CD4-positive, alpha-beta T cell (primary cell): Measurements from ENCODE around the gene TMEM256. TPM values are rescaled to one million over a fixed set of nuclear protein-coding genes. Genes with fewer than 3 reads are reported as not detected.

Experiments used
- ATAC-seq: fragments of 200-7000 bp; cut with Tn5 transposase; one replicate; pipeline ENCODE4 v1.10.0; 2022; ENCODE audit warnings: mild to moderate bottlenecking; ENCODE audit not compliant: poor library complexity
- CTCF ChIA-PET: fragments of 350-600 bp; sonication (Branson Sonifier 250); formaldehyde crosslinking; loops from one replicate; lab custom pipeline; 2021; ENCODE audit warnings: antibody characterized with exemption, inconsistent platforms; lab: Charles Lee
- POLR2A ChIA-PET: fragments of 350-600 bp; sonication (Branson Sonifier 250); formaldehyde crosslinking; loops from one replicate; lab custom pipeline; 2021; ENCODE audit warnings: antibody characterized with exemption, inconsistent platforms; lab: Charles Lee
- DNase-seq, 14 experiments: peaks; one replicate each; pipeline ENCODE4 v3.0.0-alpha.2; 2013 to 2020; ENCODE audit warnings: mixed read lengths in 2 of 14
- H3K27ac ChIP-seq, 2 donors: one replicate each; pipeline versions ENCODE4 v1.5.1 to v1.7.0; 2013; ENCODE audit warnings: low read length in 2 of 2, low read depth in 1 of 2, mild to moderate bottlenecking in 1 of 2
- H3K27me3 ChIP-seq, 2 experiments: 1 replicate in 1 of 2; 2 replicates in 1 of 2; pipeline versions ENCODE4 v1.6.1 to v1.7.0; 2013; ENCODE audit warnings: low read length in 2 of 2, control low read depth in 1 of 2, mild to moderate bottlenecking in 1 of 2, moderate library complexity in 1 of 2; ENCODE audit not compliant: insufficient read depth in 2 of 2, control insufficient read depth in 1 of 2
- H3K36me3 ChIP-seq: one replicate; pipeline ENCODE4 v1.6.1; 2013; ENCODE audit warnings: low read length, control low read depth; ENCODE audit not compliant: insufficient read depth
- H3K4me1 ChIP-seq: one replicate; pipeline ENCODE4 v1.6.1; 2013; ENCODE audit warnings: low read length, control low read depth; ENCODE audit not compliant: insufficient read depth
- H3K4me3 ChIP-seq: one replicate; pipeline ENCODE4 v1.5.1; 2013; ENCODE audit warnings: mild to moderate bottlenecking, low read length, moderate library complexity
- H3K9me3 ChIP-seq, 2 experiments: 1 replicate in 1 of 2; 2 replicates in 1 of 2; pipeline versions ENCODE4 v1.6.1 to v1.7.0; 2013; ENCODE audit warnings: low read length in 2 of 2, mild to moderate bottlenecking in 2 of 2, control low read depth in 1 of 2, moderate library complexity in 1 of 2; ENCODE audit not compliant: control insufficient read depth in 1 of 2, insufficient read depth in 1 of 2
- H3K27ac Mint-ChIP-seq: one replicate; pipeline ENCODE4 v1.8.0; 2020; ENCODE audit warnings: mixed read lengths
- H3K27me3 Mint-ChIP-seq: one replicate; pipeline ENCODE4 v1.8.0; 2021; ENCODE audit warnings: mixed read lengths
- H3K36me3 Mint-ChIP-seq: one replicate; pipeline ENCODE4 v1.8.0; 2021; ENCODE audit warnings: low read depth, mixed read lengths
- H3K4me1 Mint-ChIP-seq: one replicate; pipeline ENCODE4 v1.8.0; 2021; ENCODE audit warnings: low read depth, mixed read lengths
- H3K4me3 Mint-ChIP-seq: one replicate; pipeline ENCODE4 v1.8.0; 2020; ENCODE audit warnings: mild to moderate bottlenecking, mixed read lengths
- H3K9me3 Mint-ChIP-seq: one replicate; pipeline ENCODE4 v1.8.0; 2020; ENCODE audit warnings: mixed read lengths
- CTCF ChIP-seq: fragments of 200-600 bp; IDR thresholded peaks from one replicate; pipeline ENCODE4 v1.8.0; 2022; ENCODE audit warnings: antibody characterized with exemption, mild to moderate bottlenecking
- intact Hi-C, 2 experiments: fragments of 100-400 bp; cut with DNase I in 1 of 2; cut with micrococcal nuclease in 1 of 2; formaldehyde crosslinking; loops; one replicate each; pipeline versions ENCODE4 v1.15.1 to v1.9.0; 2023 to 2025; cut with DNase I, micrococcal nuclease
- total RNA-seq, 174 experiments: library from RNA in 2 of 174; stranded (reverse) in 2 of 174; gene quantifications; one replicate each; pipeline ENCODE4 v1.2.3 and lab custom pipeline; 2021 to 2026

Gene TMEM256
- total RNA-seq, 2 experiments from 2014 or later: 29.0 to 29.4 TPM

GRCh38 chr17:7425316-7425715 is 21.4 kb upstream of the TMEM256 start, which contains the start of gene SPEM2:
SPEM2 (plus strand) TSS chr17:7425616; CDS start chr17:7425689, 73 bp downstream.
- CTCF ChIA-PET: interaction anchor here (1.0 kb wide), 1 partner anchor 11 kb away, joined by 3 read pairs; no protein-coding TSS in a partner anchor
- Mint-ChIP-seq H3K27ac (no peak within 1 kb of the TSS), H3K27me3 (no peaks in the 10 kb centered on the region), H3K36me3 (no peaks in the 10 kb centered on the region), H3K4me1 (no peaks in the 10 kb centered on the region), H3K4me3 (no peak within 1 kb of the TSS), H3K9me3 (no peaks in the 10 kb centered on the region)
- Histone ChIP-seq H3K4me1 (no peaks in the 10 kb centered on the region), H3K4me3 (no peak within 1 kb of the TSS), H3K9me3 (peaks cover 0 to 3% of the 10 kb centered on the region in 2 experiments), H3K27ac (no peak within 1 kb of the TSS), H3K27me3 (no peaks in the 10 kb centered on the region), H3K36me3 (no peaks in the 10 kb centered on the region)
- no peak for ATAC-seq
- DNase-seq: no peak
- intact Hi-C loops: no loop called here
- no peak for TF ChIP-seq CTCF
- POLR2A ChIA-PET: interaction anchor here (1.0 kb wide), 1 partner anchor 10 kb away, joined by 3 read pairs; the partner anchor contains the start of gene TMEM102

GRCh38 chr17:7423679-7424078 is 19.8 kb upstream of the TMEM256 start:
- Mint-ChIP-seq H3K27me3 (no peaks in the 10 kb centered on the region), H3K4me1 (no peaks in the 10 kb centered on the region), H3K27ac (no peak overlapping the region), H3K4me3 (no peak overlapping the region), H3K9me3 (no peaks in the 10 kb centered on the region), H3K36me3 (no peaks in the 10 kb centered on the region)
- Histone ChIP-seq H3K9me3 (peaks cover 0 to 3% of the 10 kb centered on the region in 2 experiments), H3K4me3 (no peak overlapping the region), H3K36me3 (no peaks in the 10 kb centered on the region), H3K27me3 (no peaks in the 10 kb centered on the region), H3K27ac (no peak overlapping the region), H3K4me1 (no peaks in the 10 kb centered on the region)
- intact Hi-C loops: no loop called here
- ATAC-seq (no peak), DNase-seq (no peak)
- no peak for TF ChIP-seq CTCF
- CTCF ChIA-PET: interaction anchor here (0.7 kb wide), 1 partner anchor 16 kb away, joined by 3 read pairs; no protein-coding TSS in a partner anchor
- POLR2A ChIA-PET: no interaction called here

- Mint-ChIP-seq H3K4me1 (no peaks in the 10 kb centered on the region), H3K27me3 (no peaks in the 10 kb centered on the region), H3K27ac (no peak overlapping the region), H3K36me3 (no peaks in the 10 kb centered on the region), H3K4me3 (no peak overlapping the region), H3K9me3 (no peaks in the 10 kb centered on the region)
- TF ChIP-seq CTCF: no peak
- H3K4me1 ChIP-seq: no peaks in the 10 kb centered on the region
- H3K4me3 ChIP-seq: no peak overlapping the region
- intact Hi-C loops: no loop called here
- no peaks in the 10 kb centered on the region for H3K36me3 ChIP-seq
- H3K27me3 ChIP-seq: no peaks in the 10 kb centered on the region
- H3K9me3 ChIP-seq: peaks cover 0 to 3% of the 10 kb centered on the region in 2 experiments
- ChIA-PET CTCF (no interaction called here), POLR2A (interaction anchor here (1.1 kb wide), 1 partner anchor 37 kb away, joined by 3 read pairs; no protein-coding TSS in a partner anchor)
- ATAC-seq (no peak), DNase-seq (no peak)
- H3K27ac ChIP-seq: no peak overlapping the region
Observed at GRCh38 chr17:7421186-7421585, 17.3 kb upstream of the TMEM256 start.
